Gastroesophageal sphincter (tissue), 3 donors: Measurements from ENCODE around the gene BPI.

Source experiments
- POLR2A ChIP-seq, 2 donors: fragments of 450-650 bp; IDR thresholded peaks; one replicate each; pipeline ENCODE4 v1.6.1; 2017; ENCODE audit warnings: antibody characterized with exemption in 2 of 2, mild to moderate bottlenecking in 2 of 2, moderate library complexity in 1 of 2
- POLR2AphosphoS5 ChIP-seq: sonication (generic); formaldehyde crosslinking; IDR thresholded peaks from one replicate; pipeline ENCODE4 v1.6.1; 2017; ENCODE audit warnings: antibody characterized with exemption
- TF ChIP-seq, protein P1 (sequence below), 4 experiments: fragments of 200-600 bp in 2 of 4; fragments of 450-650 bp in 2 of 4; sonication (generic) in 1 of 4; IDR thresholded peaks; one replicate each; pipeline ENCODE4 v1.5.1; 2017 to 2019; ENCODE audit warnings: antibody characterized with exemption in 4 of 4, mild to moderate bottlenecking in 2 of 4, moderate library complexity in 2 of 4

DNA sequence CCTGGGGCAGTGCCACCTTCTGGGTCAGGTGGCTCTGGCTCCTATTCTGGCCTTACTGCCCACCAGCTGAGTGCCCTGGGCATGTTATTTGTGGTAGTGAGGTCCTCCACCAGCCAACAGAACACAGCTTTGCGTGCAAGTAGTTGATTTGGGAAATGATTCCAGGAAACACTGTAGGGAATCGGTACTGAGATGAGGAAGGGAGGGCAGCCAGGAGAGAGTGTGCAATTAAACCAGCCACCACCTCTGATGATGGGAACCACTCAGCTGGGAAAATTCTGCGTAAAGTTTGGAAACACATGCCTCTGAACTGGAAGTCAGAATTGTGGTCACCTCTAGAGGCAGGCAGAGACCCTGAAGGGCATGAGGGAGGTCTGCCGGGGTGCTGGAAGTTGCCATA is 42.8 kb downstream of the BPI start:
- TF ChIP-seq, protein P1, sequence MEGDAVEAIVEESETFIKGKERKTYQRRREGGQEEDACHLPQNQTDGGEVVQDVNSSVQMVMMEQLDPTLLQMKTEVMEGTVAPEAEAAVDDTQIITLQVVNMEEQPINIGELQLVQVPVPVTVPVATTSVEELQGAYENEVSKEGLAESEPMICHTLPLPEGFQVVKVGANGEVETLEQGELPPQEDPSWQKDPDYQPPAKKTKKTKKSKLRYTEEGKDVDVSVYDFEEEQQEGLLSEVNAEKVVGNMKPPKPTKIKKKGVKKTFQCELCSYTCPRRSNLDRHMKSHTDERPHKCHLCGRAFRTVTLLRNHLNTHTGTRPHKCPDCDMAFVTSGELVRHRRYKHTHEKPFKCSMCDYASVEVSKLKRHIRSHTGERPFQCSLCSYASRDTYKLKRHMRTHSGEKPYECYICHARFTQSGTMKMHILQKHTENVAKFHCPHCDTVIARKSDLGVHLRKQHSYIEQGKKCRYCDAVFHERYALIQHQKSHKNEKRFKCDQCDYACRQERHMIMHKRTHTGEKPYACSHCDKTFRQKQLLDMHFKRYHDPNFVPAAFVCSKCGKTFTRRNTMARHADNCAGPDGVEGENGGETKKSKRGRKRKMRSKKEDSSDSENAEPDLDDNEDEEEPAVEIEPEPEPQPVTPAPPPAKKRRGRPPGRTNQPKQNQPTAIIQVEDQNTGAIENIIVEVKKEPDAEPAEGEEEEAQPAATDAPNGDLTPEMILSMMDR (IDR thresholded peaks at IDR 0.05), result no peak
- TF ChIP-seq POLR2A (IDR thresholded peaks at IDR 0.05) (no peak), POLR2AphosphoS5 (no peak)
